GM19395 (cell line): ENCODE data around the gene MRPS14.
"Not testable (repeated sequence)": the region's sequence is repeated elsewhere in the genome, so short reads cannot be mapped to it uniquely, and the experiment has no call there.

ENCODE experiments used
- ATAC-seq: cut with Tn5 transposase; IDR thresholded peaks from one replicate; pipeline ENCODE4 v1.9.1; 2021; ENCODE audit warnings: mild to moderate bottlenecking, moderate library complexity; ENCODE audit not compliant: unreplicated experiment

Gene MRPS14

GRCh38 chr1:175024773-175025172, 1.5 kb upstream of the MRPS14 start:
- ATAC-seq, result no peak

- not testable (repeated sequence) for ATAC-seq
These were observed 657 bp upstream of the MRPS14 start for GRCh38 chr1:175023922-175024242.

GRCh38 chr1:175019524-175019923, 3.7 kb downstream of the MRPS14 start:
- ATAC-seq, result no peak

GRCh38 chr1:175015243-175015642, 8.0 kb downstream of the MRPS14 start:
- ATAC-seq, result no peak

GRCh38 chr1:175013445-175013844, 9.8 kb downstream of the MRPS14 start:
- ATAC-seq, result no peak

- no peak for ATAC-seq
These were observed 13.7 kb downstream of the MRPS14 start for GRCh38 chr1:175009532-175009931.

GRCh38 chr1:175005085-175005783, 18.0 kb downstream of the MRPS14 start:
- no peak for ATAC-seq

GRCh38 chr1:175003521-175003920, 19.7 kb downstream of the MRPS14 start:
- no peak for ATAC-seq

GRCh38 chr1:175002910-175003517, 20.2 kb downstream of the MRPS14 start:
- no peak for ATAC-seq

- ATAC-seq, result no peak
These were observed 22.5 kb downstream of the MRPS14 start for GRCh38 chr1:175000697-175001187.

GRCh38 chr1:174999936-175000696, 23.1 kb downstream of the MRPS14 start, which contains the start of gene CACYBP:
Gene CACYBP (plus strand): TSS chr1:174999947. CDS start chr1:175000181, 234 bp downstream.
- ATAC-seq, result peak; percentile 18

- ATAC-seq, result peak; percentile 86
These were observed 23.8 kb downstream of the MRPS14 start for GRCh38 chr1:174999216-174999935.

- peak; percentile 2 for ATAC-seq
These were observed 24.5 kb downstream of the MRPS14 start for GRCh38 chr1:174998569-174999215.

- no peak for ATAC-seq
These were observed 26.2 kb downstream of the MRPS14 start for GRCh38 chr1:174997041-174997440.

- no peak for ATAC-seq
These were observed 26.7 kb downstream of the MRPS14 start for GRCh38 chr1:174996476-174996875.

- no peak for ATAC-seq
These were observed 27.3 kb downstream of the MRPS14 start for GRCh38 chr1:174995916-174996315.

GRCh38 chr1:174995121-174995520, 28.1 kb downstream of the MRPS14 start:
- no peak for ATAC-seq

GRCh38 chr1:174991473-174991872, 31.8 kb downstream of the MRPS14 start:
- no peak for ATAC-seq

GRCh38 chr1:174990382-174990999, 32.7 kb downstream of the MRPS14 start:
- ATAC-seq, result no peak

- ATAC-seq, result no peak
These were observed 33.5 kb downstream of the MRPS14 start for GRCh38 chr1:174989536-174990220.
